Measurements from ENCODE around the gene GRHPR.

- TF ChIP-seq CTCF (IDR thresholded peaks at IDR 0.05; ENCODE audit: low read depth, low read length), result no peak
- TF ChIP-seq POLR2A (IDR thresholded peaks at IDR 0.05; ENCODE audit: extremely low read depth, insufficient read length), result no peak
- no peak for TF ChIP-seq MAX (IDR thresholded peaks at IDR 0.05; ENCODE audit: low read depth, low read length)
Measured at GRCh38 chr9:37424686-37425297, 2.3 kb downstream of the GRHPR start.
